Measurements from ENCODE around the gene TSBP1.

- TF ChIP-seq, protein P1, sequence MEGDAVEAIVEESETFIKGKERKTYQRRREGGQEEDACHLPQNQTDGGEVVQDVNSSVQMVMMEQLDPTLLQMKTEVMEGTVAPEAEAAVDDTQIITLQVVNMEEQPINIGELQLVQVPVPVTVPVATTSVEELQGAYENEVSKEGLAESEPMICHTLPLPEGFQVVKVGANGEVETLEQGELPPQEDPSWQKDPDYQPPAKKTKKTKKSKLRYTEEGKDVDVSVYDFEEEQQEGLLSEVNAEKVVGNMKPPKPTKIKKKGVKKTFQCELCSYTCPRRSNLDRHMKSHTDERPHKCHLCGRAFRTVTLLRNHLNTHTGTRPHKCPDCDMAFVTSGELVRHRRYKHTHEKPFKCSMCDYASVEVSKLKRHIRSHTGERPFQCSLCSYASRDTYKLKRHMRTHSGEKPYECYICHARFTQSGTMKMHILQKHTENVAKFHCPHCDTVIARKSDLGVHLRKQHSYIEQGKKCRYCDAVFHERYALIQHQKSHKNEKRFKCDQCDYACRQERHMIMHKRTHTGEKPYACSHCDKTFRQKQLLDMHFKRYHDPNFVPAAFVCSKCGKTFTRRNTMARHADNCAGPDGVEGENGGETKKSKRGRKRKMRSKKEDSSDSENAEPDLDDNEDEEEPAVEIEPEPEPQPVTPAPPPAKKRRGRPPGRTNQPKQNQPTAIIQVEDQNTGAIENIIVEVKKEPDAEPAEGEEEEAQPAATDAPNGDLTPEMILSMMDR (IDR thresholded peaks at IDR 0.05; ENCODE audit: low read depth, low read length, poor library complexity, severe bottlenecking) = no peak
- no peak for TF ChIP-seq EZH2phosphoT487 (IDR thresholded peaks at IDR 0.05; ENCODE audit: borderline replicate concordance, low read length)
Observed at GRCh38 chr6:32340242-32340641, 31.5 kb downstream of the TSBP1 start.
